GM18519 (cell line): ENCODE results near the gene OTULIN.
A peak's percentile ranks its signal among the peaks of the same experiment; 100 is the strongest.

Experiments
- ATAC-seq: cut with Tn5 transposase; IDR thresholded peaks from one replicate; pipeline ENCODE4 v1.9.1; 2021; ENCODE audit warnings: mild to moderate bottlenecking, moderate library complexity; ENCODE audit not compliant: unreplicated experiment, low FRiP score

OTULIN gene

GRCh38 chr5:14664270-14665100, at the start of gene OTULIN:
OTULIN (plus strand) TSS chr5:14664718; CDS start chr5:14664826, 108 bp downstream.
- peak; percentile 56 for ATAC-seq

GRCh38 chr5:14615365-14615764, 49.2 kb upstream of the OTULIN start:
- ATAC-seq, result no peak

GRCh38 chr5:14617441-14617840, 47.1 kb upstream of the OTULIN start:
- no peak for ATAC-seq

- ATAC-seq, result no peak
These were observed 37.2 kb upstream of the OTULIN start for GRCh38 chr5:14627270-14627669.

GRCh38 chr5:14628346-14628745, 36.2 kb upstream of the OTULIN start:
- no peak for ATAC-seq

GRCh38 chr5:14630671-14631070, 33.8 kb upstream of the OTULIN start:
- no peak for ATAC-seq

GRCh38 chr5:14635656-14636055, 28.9 kb upstream of the OTULIN start:
- ATAC-seq, result no peak

GRCh38 chr5:14640765-14641164, 23.8 kb upstream of the OTULIN start:
- ATAC-seq, result no peak

- no peak for ATAC-seq
These were observed 19.8 kb upstream of the OTULIN start for GRCh38 chr5:14644623-14645237.

- no peak for ATAC-seq
These were observed 14.5 kb upstream of the OTULIN start for GRCh38 chr5:14650052-14650451.

GRCh38 chr5:14655146-14655741, 9.3 kb upstream of the OTULIN start:
- no peak for ATAC-seq

GRCh38 chr5:14656898-14657297, 7.6 kb upstream of the OTULIN start:
- ATAC-seq, result no peak

GRCh38 chr5:14659821-14660607, 4.5 kb upstream of the OTULIN start:
- no peak for ATAC-seq

GRCh38 chr5:14660833-14661232, 3.7 kb upstream of the OTULIN start:
- ATAC-seq, result no peak

- no peak for ATAC-seq
These were observed 1.7 kb upstream of the OTULIN start for GRCh38 chr5:14662721-14663260.

GRCh38 chr5:14663734-14664269, 716 bp upstream of the OTULIN start:
- no peak for ATAC-seq

- ATAC-seq, result no peak
These were observed 744 bp downstream of the OTULIN start for GRCh38 chr5:14665101-14665822.

GRCh38 chr5:14665949-14666348, 1.4 kb downstream of the OTULIN start:
- peak; percentile 40 for ATAC-seq

- no peak for ATAC-seq
These were observed 1.8 kb downstream of the OTULIN start for GRCh38 chr5:14666357-14666756.

- no peak for ATAC-seq
These were observed 2.8 kb downstream of the OTULIN start for GRCh38 chr5:14667290-14667689.
